ENCODE measurements around the gene SERPINE1.

GRCh38 chr7:101108961-101109360 is 17.9 kb upstream of the SERPINE1 start:
- TF ChIP-seq, protein P1, sequence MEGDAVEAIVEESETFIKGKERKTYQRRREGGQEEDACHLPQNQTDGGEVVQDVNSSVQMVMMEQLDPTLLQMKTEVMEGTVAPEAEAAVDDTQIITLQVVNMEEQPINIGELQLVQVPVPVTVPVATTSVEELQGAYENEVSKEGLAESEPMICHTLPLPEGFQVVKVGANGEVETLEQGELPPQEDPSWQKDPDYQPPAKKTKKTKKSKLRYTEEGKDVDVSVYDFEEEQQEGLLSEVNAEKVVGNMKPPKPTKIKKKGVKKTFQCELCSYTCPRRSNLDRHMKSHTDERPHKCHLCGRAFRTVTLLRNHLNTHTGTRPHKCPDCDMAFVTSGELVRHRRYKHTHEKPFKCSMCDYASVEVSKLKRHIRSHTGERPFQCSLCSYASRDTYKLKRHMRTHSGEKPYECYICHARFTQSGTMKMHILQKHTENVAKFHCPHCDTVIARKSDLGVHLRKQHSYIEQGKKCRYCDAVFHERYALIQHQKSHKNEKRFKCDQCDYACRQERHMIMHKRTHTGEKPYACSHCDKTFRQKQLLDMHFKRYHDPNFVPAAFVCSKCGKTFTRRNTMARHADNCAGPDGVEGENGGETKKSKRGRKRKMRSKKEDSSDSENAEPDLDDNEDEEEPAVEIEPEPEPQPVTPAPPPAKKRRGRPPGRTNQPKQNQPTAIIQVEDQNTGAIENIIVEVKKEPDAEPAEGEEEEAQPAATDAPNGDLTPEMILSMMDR (conservative IDR thresholded peaks at IDR 0.05; ENCODE audit: low read depth, low read length), result no peak
- no peak for TF ChIP-seq POLR2A (IDR thresholded peaks at IDR 0.05; ENCODE audit: low read depth, low read length)
- no peak for TF ChIP-seq MAZ (IDR thresholded peaks at IDR 0.05; ENCODE audit: borderline replicate concordance, low read depth, low read length)
- TF ChIP-seq RFX5 (IDR thresholded peaks at IDR 0.05; ENCODE audit: low read depth, low read length), result no peak
- no peak for TF ChIP-seq CEBPB (IDR thresholded peaks at IDR 0.05; ENCODE audit: low read depth, low read length)

All from IMR-90 (cell line).